Activated T-cell treated with anti-CD3 and anti-CD28 coated beads, Interleukin-2, amount 50 U/mL, for 24 hours (primary cell): ENCODE measurements around the gene BOLA2.
"Not testable (repeated sequence)": the region's sequence is repeated elsewhere in the genome, so short reads cannot be mapped to it uniquely, and the experiment has no call there.

ENCODE experiments used
- DNase-seq: peaks from one replicate; pipeline ENCODE4 v3.0.0-alpha.2; 2020
- H3K27ac Mint-ChIP-seq: 2 replicates; pipeline ENCODE4 v1.8.0; 2020; ENCODE audit warnings: mild to moderate bottlenecking, mixed read lengths
- H3K27me3 Mint-ChIP-seq: 2 replicates; pipeline ENCODE4 v1.8.0; 2020; ENCODE audit warnings: mixed read lengths
- H3K36me3 Mint-ChIP-seq: 2 replicates; pipeline ENCODE4 v1.8.0; 2020; ENCODE audit warnings: low read depth, mixed read lengths
- H3K4me1 Mint-ChIP-seq: 2 replicates; pipeline ENCODE4 v1.8.0; 2020; ENCODE audit warnings: low read depth, mixed read lengths
- H3K4me3 Mint-ChIP-seq: 2 replicates; pipeline ENCODE4 v1.8.0; 2020; ENCODE audit warnings: mild to moderate bottlenecking, moderate library complexity, mixed read lengths
- H3K9me3 Mint-ChIP-seq: 2 replicates; pipeline ENCODE4 v1.8.0; 2020; ENCODE audit warnings: mixed read lengths

Gene BOLA2

GRCh38 chr16:29454269-29454668 lies at the start of gene BOLA2, which contains the start of gene SLX1B:
BOLA2 (minus strand) TSS chr16:29454351; CDS start chr16:29454253, 98 bp downstream.
SLX1B (plus strand) TSS chr16:29454533.
- not testable (repeated sequence) for H3K27ac Mint-ChIP-seq, H3K4me1 Mint-ChIP-seq, H3K9me3 Mint-ChIP-seq

GRCh38 chr16:29482276-29482675 lies 28.1 kb upstream of the BOLA2 start:
- H3K9me3 Mint-ChIP-seq = not testable (repeated sequence)

More at GRCh38 chr16:29454269-29454668, at the start of gene BOLA2, which contains the start of gene SLX1B:
- not testable (repeated sequence) for H3K36me3 Mint-ChIP-seq, DNase-seq, H3K27me3 Mint-ChIP-seq, H3K4me3 Mint-ChIP-seq

GRCh38 chr16:29472065-29472464 lies 17.9 kb upstream of the BOLA2 start:
- H3K9me3 Mint-ChIP-seq, DNase-seq, H3K27me3 Mint-ChIP-seq, H3K27ac Mint-ChIP-seq, H3K4me1 Mint-ChIP-seq, H3K36me3 Mint-ChIP-seq, H3K4me3 Mint-ChIP-seq: not testable (repeated sequence)

More at GRCh38 chr16:29482276-29482675, 28.1 kb upstream of the BOLA2 start:
- H3K27ac Mint-ChIP-seq, H3K36me3 Mint-ChIP-seq, H3K4me1 Mint-ChIP-seq, H3K4me3 Mint-ChIP-seq, H3K27me3 Mint-ChIP-seq: not testable (repeated sequence)
- DNase-seq = peak; percentile 16

GRCh38 chr16:29469660-29470059 lies 15.5 kb upstream of the BOLA2 start:
- H3K4me1 Mint-ChIP-seq, H3K27ac Mint-ChIP-seq, H3K4me3 Mint-ChIP-seq, H3K9me3 Mint-ChIP-seq, H3K36me3 Mint-ChIP-seq, H3K27me3 Mint-ChIP-seq: not testable (repeated sequence)
- peak; percentile 45 for DNase-seq

GRCh38 chr16:29467654-29468366 lies 13.7 kb upstream of the BOLA2 start:
- H3K27me3 Mint-ChIP-seq, H3K27ac Mint-ChIP-seq, H3K4me3 Mint-ChIP-seq, H3K9me3 Mint-ChIP-seq, DNase-seq, H3K36me3 Mint-ChIP-seq, H3K4me1 Mint-ChIP-seq: not testable (repeated sequence)

- H3K9me3 Mint-ChIP-seq, DNase-seq, H3K4me3 Mint-ChIP-seq, H3K27me3 Mint-ChIP-seq, H3K4me1 Mint-ChIP-seq, H3K36me3 Mint-ChIP-seq, H3K27ac Mint-ChIP-seq: not testable (repeated sequence)
These were observed 12.8 kb upstream of the BOLA2 start for GRCh38 chr16:29466904-29467303.

GRCh38 chr16:29465985-29466824 lies 12.1 kb upstream of the BOLA2 start:
- H3K36me3 Mint-ChIP-seq, DNase-seq, H3K4me1 Mint-ChIP-seq, H3K27me3 Mint-ChIP-seq, H3K9me3 Mint-ChIP-seq, H3K4me3 Mint-ChIP-seq, H3K27ac Mint-ChIP-seq: not testable (repeated sequence)

- H3K4me1 Mint-ChIP-seq, H3K4me3 Mint-ChIP-seq, H3K27ac Mint-ChIP-seq, H3K36me3 Mint-ChIP-seq, DNase-seq, H3K9me3 Mint-ChIP-seq, H3K27me3 Mint-ChIP-seq: not testable (repeated sequence)
These were observed 6.5 kb upstream of the BOLA2 start for GRCh38 chr16:29460647-29461030.

- DNase-seq, H3K27ac Mint-ChIP-seq, H3K36me3 Mint-ChIP-seq, H3K4me3 Mint-ChIP-seq, H3K9me3 Mint-ChIP-seq, H3K27me3 Mint-ChIP-seq, H3K4me1 Mint-ChIP-seq: not testable (repeated sequence)
These were observed 5.8 kb upstream of the BOLA2 start, which contains the start of gene SULT1A4 for GRCh38 chr16:29459706-29460646. SULT1A4 (plus strand) TSS chr16:29459913; CDS start chr16:29461386, 1,473 bp downstream.

GRCh38 chr16:29457660-29458059 lies 3.5 kb upstream of the BOLA2 start:
- H3K27ac Mint-ChIP-seq, H3K9me3 Mint-ChIP-seq, H3K4me1 Mint-ChIP-seq, H3K4me3 Mint-ChIP-seq, H3K36me3 Mint-ChIP-seq, DNase-seq, H3K27me3 Mint-ChIP-seq: not testable (repeated sequence)

- DNase-seq, H3K4me3 Mint-ChIP-seq, H3K4me1 Mint-ChIP-seq, H3K27me3 Mint-ChIP-seq, H3K27ac Mint-ChIP-seq, H3K9me3 Mint-ChIP-seq, H3K36me3 Mint-ChIP-seq: not testable (repeated sequence)
These were observed 677 bp upstream of the BOLA2 start for GRCh38 chr16:29454828-29455227.

- not testable (repeated sequence) for H3K36me3 Mint-ChIP-seq, H3K27me3 Mint-ChIP-seq, DNase-seq, H3K27ac Mint-ChIP-seq, H3K4me1 Mint-ChIP-seq, H3K9me3 Mint-ChIP-seq, H3K4me3 Mint-ChIP-seq
These were observed 397 bp downstream of the BOLA2 start for GRCh38 chr16:29453754-29454153.

- DNase-seq, H3K4me3 Mint-ChIP-seq, H3K27me3 Mint-ChIP-seq, H3K4me1 Mint-ChIP-seq, H3K9me3 Mint-ChIP-seq, H3K27ac Mint-ChIP-seq: not testable (repeated sequence)
- H3K36me3 Mint-ChIP-seq = peaks cover 31% of the 10 kb centered on the region
These were observed 28.8 kb downstream of the BOLA2 start for GRCh38 chr16:29425390-29425789.

- H3K4me1 Mint-ChIP-seq, H3K9me3 Mint-ChIP-seq, H3K27ac Mint-ChIP-seq, H3K27me3 Mint-ChIP-seq, DNase-seq, H3K4me3 Mint-ChIP-seq: not testable (repeated sequence)
- peaks cover 29% of the 10 kb centered on the region for H3K36me3 Mint-ChIP-seq
These were observed 30.6 kb downstream of the BOLA2 start for GRCh38 chr16:29423587-29423986.
